GM19395 (cell line): Measurements from ENCODE around the gene SBF2.

Experiments used
- ATAC-seq: cut with Tn5 transposase; IDR thresholded peaks from one replicate; pipeline ENCODE4 v1.9.1; 2021; ENCODE audit warnings: mild to moderate bottlenecking, moderate library complexity; ENCODE audit not compliant: unreplicated experiment

The SBF2 gene

DNA sequence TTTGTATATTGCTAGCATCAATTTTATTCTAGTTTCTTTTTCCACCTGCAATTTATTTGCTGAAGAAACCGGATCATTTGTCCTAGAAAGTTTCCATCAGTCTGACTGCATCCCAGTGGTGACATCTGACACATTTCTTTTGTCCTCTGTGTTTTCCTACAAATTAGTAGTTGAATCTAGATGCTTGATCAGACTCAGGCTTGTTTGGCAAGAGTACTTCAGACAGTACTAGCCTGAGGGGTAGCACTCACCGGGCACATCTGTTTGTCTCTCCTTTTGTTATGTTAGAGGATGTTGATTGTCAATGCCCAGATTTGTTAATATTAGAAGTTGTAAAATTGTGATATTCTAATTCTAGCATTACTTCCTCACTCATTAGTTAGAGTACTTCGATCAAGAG lies 425.4 kb downstream of the SBF2 start:
- ATAC-seq: no peak

DNA sequence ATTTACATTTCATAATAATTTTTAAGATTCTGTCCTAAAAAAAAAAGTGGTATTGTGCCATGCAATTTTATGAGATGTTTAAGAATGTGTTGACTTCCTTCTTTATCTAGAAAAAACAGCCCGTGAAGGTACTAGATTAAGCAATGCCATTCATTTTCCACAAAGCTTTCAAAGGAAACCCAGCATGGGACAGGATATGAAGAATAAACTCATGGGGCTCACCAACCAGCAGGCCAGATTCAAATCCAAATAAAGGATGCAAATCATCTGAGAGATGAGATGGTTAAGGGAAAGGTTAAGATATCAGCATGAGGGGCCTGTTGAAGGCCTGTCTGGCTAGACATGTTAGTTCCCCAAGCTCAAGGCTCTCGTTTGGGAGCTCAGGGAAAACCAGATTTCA lies 431.0 kb downstream of the SBF2 start:
- no peak for ATAC-seq

DNA sequence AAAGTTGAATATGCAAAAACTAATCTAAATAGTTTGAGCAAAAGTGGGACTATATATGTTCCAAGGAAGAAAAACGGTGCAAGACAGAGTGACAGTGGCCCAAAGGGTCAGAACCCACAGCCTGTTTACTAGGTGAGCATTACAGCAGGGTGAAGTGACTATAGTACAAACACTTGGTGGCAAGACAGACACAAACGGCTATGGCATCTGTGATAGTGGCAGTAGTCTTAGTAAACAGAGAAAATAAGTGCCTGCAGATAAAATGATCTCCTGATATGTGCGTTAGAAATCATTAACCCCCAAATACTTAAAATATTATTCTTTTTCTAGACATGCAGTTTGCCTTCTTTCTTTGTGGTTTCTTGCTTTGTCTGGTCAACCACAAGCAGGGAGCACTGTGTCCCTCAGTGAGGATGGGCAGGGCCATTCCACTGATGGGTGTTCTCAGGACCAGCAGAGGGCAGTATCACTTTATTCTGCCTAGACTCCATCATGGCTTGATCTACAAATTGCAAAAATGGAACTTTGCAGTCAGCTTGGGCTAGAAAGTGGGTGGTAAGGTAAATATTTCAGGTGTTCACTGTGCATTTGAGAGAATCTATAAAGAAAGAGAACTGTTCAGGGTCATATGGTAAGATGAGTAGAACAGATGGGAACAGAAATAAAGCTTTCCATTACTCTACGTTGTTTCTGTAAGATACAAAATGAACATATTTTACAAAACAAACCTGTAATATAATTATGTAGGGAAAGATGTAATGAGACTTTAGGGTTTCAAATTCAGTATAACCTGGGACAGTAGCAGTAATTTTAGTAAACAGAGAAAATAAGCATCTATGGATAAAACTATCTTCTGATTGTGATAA lies 431.9 kb downstream of the SBF2 start:
- peak; percentile 96 for ATAC-seq

DNA sequence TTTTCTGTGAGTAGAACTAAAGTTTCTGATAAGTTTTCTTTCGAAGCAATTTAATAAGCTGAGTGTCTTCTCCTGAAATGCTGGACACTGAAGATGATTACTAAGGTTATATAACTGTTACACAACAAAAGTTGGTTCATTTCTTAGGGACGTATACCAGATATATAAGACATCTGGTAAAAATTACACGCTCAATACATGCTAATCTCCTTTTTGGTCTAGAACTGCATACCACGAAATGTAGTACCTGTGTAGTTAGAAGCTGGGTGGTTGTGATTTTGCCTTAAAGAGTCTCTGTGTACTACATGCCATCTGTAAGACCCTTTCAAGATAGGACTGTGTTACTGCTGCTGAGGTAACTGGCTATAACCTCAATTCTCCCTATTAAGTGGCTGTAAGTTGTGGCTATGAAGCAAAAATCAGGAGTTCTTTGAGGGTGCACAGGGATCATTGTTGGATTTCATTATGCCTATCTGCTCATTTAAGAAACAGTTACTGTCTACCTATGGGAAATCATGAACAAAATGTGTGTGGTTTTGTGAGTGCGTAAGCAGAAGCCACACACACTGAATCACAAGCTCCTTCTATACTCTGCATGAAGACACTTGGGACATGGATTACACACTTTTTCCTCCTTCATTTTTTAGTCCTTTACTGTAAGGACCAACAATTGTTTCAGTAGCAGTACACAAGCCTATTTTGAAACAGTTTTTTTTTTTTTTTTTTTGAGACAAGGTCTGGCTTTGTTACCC lies 434.3 kb downstream of the SBF2 start:
- ATAC-seq: no peak

DNA sequence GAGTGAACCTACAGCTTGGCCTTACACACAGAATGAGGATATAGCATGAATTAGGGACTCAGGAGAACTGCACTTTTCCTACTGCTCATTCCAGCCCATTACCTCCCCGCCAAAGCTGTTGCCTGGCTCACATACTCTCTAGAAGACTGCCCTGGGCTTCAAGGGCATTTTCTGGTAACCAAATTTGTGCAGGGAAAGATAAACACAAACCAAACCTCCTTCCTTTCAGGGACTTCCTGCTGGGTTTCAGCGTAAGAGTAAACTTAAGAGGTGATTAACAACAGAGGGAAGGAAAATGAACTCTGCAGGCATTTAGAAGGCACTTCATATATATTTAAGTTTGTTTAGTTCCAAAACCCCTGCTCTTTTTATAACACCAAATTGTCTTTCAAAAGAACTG lies 435.2 kb downstream of the SBF2 start:
- ATAC-seq: no peak

DNA sequence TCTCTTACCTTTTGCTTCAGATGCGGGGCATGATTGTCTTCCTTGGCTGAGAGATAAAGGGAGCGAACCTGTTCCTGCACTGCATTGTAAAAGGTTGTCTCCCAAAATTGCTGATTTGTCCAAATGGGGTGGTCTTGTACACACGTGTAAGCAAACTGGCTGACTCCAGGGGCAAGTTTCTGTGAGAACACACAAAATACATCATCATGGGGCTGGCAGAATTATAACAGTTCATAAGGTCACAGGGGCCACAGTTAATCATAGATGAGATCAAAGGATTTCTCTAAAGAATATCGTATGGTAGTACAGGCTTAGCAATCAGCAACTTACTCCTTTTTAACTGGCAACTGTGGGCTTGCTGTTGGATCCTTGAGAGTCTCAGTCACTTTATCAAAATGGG lies 435.8 kb downstream of the SBF2 start:
- no peak for ATAC-seq

DNA sequence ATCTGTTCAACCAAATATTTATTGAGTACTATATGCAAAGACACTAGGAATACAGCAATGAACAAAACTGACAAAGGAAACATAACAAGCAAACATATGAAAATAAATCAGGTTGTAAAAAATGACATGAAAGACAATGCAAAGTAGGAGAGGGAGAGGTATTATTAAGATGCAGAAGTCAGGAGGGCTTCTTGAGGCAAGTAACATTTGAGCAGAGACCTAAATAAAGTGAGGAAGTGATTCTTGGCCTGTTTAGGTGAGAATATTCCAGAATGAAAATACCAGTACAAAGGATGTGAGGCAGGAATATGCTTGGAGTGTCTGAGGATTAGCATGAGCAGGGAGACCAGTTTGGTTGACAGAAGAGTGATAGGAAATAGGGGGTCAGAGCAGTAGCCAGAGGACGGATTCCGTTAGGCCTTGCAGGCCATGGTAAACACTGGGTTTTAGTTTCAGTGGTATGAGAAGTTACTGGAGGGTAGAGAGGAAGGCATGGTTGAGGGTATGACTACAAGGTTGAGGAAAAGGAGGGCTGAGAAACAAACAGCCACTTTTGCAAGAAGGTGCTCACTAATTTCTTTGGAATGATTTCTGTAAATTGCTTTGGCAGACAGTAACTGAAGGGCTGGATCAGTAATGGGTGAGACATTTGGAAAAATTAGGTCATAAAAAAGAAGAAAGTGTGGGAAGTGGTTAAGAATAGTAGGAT lies 438.3 kb downstream of the SBF2 start:
- ATAC-seq: no peak

DNA sequence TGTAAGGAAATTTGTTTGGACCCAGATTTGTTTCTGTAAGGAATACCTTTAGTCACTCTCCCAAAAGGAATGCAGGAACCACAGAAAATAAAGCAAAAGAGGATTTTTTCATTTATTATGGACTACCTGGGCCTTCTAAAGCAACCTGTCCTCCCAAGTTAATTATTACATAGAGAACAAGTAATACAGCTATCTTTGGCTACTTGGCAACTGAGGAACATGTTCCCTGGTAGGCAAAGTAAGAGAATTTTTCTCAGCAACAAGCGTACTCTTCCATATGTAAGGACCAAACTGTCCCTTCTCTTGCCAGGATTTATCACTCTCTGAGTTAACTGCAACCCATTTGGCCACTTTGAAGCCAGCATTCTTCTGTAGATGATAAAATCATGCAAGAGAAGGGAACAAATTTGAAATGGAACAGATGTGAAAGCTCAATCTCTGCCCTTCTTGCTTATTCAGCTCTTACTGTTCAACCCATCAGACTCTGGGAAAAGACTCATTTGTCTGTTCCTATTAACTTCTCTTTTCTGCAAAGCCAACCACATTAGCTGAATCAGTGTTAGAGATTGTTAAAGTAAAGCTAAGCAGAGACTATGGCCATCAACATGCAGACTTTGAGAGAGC lies 440.0 kb downstream of the SBF2 start:
- ATAC-seq: no peak

DNA sequence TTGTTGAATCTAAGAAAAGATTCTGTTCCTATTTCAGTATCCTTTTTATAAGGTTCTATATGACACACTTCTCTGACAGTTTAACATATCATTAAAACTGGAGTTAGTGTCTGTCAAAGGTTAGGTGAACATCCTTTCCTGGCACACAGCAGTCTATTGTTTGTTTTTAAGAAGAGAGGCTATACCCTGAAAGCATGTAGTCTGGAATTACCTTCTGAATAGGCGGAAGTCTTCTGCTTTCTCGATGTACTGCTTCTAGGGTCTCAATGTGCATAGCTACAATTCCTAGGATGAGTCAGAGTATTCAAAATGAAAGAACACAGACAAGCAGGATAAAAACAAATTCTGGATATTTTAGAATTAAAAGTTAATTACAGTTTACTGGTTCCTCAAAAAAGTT lies 441.6 kb downstream of the SBF2 start:
- ATAC-seq: no peak

DNA sequence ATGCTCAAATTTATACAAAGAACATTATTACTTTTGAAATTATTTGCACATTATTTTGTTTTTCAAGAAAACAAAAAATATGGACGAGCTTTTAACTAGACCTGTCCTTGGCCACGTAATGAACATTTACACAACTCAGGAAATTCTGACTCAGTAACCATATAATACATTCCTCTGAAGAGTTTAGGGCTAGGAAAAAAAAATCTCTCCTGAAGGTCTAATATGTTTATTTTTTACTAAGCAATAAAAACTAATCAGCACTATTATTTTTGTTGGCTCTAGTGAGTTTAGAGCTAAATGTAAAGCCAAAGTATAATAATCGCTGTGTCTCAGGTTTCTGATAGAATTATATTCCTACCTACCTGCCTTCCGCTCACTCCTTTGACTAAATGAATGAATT lies 442.7 kb downstream of the SBF2 start:
- no peak for ATAC-seq

DNA sequence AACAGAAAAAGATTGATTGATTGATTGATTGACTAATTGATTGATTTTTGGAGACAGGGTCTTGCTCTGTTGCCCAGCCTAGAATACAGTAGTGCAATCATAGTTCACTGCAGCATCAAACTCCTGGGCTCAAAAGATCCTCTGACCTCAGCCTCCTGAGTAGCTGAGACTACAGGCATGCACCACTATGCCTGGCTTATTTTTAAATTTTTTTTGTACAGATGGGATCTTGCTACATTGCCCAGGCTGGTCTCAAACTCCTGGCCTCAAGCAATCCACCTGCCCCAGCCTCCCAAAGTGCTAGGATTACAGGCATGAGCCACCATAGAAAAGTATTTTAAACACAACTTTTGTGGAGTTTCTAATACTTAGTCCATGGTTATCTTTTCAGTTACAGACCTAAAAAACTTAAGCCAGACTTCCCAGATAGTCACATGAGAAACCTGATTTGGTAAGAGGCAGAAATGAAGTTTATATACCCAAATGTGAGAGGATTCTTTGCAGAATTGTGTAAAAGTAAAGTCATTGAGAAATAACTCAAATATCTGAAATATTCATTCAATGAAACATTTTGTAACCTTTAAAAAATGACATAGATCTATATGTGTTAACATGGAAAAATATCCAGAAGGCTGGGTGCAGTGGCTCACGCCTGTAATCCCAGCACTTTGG lies 443.7 kb downstream of the SBF2 start:
- ATAC-seq: no peak

DNA sequence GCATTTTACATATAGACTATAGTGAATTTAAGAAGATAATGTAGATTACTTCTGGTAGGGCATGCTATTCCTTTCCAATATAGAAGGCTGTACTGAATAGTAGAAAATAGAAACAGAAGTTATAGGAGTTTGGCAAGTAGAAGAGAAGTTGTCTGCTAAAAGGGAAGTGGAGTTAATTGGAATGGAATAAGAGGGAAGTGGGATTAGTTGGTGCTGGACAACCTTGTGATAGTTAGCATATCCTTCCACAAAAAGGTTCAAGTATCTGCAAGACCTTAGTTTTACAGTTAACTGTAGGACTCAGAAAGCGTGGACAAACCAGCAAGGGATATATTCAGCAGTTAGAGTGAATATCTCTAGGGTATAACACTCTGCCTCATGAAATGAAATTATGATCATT lies 444.6 kb downstream of the SBF2 start:
- ATAC-seq: no peak

DNA sequence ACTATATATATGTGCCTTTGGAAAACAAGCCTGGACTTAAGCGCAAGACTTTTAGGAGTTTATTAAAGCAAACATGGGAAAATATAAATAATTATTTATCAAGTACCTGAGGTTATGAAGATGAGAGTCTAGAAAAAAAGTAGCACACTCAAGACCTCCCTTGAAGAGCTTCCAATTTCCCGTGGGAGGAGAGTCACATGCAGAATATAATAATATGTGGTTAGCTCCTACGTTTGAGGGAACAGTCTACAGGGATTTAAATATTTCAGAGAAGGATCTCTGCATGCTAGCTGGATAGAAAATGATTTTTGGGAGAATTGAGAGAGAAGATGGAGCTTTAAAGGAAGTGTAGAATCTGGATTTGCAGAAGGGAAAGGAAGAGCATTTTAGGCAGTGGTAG lies 446.4 kb downstream of the SBF2 start:
- ATAC-seq: no peak

DNA sequence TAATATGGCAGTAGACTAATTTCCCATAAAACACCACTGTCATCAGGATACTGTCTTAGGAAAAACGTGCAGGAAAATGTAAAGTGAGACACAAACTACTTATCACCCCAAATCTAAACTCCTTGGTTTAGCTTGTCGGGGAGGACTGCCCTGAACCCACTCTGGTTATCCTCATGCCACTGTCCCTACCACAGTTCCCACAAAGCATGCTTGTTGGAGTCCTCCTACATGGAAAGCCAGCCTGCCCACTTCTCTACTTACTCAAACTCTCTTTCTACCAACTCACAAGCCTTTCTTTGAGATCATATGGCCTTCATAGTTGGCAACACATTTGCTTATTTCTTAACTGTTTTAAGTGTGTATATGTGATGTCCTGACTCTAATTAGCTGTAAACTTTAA lies 451.1 kb downstream of the SBF2 start:
- ATAC-seq: no peak

DNA sequence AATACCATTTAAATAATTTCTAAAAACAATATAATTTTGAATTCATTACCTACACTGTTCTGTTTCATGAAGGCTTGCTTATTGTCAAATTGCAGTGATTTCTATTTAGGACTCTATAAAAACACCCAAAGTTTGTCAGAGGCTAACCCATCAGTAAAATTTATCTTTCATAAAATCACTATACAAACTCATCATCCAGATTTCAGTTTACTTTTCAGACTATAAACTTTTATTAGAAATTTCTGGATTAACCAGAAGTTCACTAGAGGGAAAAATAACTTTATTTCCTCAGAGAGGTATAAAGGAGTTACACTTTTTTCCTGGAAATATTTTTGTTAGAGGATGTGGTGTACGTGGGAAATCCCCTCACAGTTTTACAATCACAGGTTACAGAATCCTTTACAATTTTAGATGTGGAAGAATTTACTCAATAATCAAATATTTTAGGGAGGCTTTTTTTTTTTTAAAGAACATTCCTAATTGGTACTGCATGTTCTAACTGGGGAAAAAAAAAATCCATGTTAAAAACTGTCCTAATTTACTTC lies 453.5 kb downstream of the SBF2 start:
- ATAC-seq: no peak

DNA sequence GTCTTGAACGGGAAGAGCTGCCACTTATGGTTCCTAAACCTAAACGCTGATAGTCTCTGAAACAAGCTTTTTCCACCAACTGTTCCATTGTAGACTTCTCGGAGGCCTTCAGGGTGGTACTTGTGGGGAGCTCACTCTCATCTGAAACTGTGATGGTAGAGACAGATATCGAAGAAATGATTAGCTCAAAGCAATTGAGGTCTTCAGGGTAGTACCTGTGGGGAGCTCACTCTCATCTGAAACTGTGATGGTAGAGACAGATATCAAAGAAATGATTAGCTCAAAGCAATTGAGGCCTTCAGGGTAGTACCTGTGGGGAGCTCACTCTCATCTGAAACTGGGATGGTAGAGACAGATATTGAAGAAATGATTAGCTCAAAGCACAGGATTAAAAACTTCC lies 454.5 kb downstream of the SBF2 start:
- ATAC-seq: peak; percentile 51

DNA sequence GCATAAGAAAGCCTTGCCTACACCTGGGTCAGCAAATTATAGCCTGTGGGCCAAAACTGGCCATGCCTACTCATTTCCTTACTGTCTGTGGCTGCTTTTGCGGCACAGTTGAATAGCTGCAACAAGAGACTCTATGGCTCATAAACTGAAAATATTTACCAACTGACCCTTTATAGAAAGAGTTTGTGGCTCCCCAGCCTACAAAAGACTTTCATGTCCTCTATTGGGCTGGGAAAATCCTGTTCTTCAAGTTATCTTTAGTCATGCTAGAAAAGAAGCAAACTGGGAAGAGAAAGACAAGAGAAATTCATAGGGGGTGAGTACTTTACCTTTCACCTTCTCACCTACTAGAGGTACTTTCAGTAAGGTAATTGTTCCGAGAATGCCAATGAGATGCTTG lies 455.1 kb downstream of the SBF2 start:
- peak; percentile 77 for ATAC-seq

DNA sequence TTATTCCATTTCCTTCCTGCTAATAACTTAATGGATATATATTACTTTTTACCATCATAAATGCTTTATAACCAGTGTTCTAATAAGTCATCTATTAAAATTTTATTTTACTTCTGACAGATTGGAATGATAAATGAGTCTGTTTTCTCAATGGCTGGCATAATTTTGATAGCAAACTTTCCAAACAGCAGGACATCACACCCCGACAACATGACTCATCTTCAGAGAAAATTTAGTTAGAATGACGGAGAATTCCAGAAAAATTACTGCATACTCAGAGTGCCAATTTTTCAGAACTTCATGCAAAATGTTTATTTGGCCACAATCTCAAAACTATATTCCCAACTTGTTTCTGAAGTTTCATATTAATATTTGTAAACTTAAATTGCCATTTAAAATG lies 455.8 kb downstream of the SBF2 start:
- no peak for ATAC-seq

DNA sequence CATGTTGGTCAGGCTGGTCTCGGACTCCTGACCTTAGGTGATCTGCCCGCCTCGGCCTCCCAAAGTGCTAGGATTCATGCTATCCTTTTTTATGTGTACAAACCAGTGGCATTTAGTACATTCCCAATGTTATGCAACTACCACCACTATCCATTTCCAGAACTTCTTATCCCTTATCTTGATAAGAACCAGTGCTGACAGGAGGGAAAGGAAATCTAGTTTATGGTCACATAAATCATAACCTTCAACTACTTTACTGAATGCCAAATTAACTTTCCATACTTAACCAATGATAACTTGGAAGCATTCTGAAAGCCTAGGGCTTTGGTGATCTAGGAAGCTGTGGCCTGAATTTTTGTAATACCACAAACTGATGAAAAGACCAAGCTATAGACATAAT lies 459.7 kb downstream of the SBF2 start:
- no peak for ATAC-seq

DNA sequence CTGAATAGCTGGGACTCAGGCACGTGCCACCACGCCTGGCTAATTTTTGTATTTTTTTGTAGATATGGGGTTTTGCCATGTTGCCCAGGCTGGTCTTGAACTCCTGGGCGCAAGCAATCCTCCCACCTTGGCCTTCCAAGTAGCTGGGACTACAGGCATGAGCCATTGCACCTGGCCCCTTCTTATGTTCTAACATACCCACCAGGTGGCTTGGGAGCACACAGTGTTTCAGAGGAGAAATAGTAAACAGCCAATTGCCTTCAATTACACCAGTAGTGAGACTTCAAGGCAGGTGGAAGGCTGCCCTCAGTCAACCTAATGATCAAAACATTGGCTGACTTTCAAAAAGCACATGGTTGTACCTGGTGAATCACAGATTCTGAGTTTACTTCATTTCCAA lies 462.9 kb downstream of the SBF2 start:
- ATAC-seq: no peak

DNA sequence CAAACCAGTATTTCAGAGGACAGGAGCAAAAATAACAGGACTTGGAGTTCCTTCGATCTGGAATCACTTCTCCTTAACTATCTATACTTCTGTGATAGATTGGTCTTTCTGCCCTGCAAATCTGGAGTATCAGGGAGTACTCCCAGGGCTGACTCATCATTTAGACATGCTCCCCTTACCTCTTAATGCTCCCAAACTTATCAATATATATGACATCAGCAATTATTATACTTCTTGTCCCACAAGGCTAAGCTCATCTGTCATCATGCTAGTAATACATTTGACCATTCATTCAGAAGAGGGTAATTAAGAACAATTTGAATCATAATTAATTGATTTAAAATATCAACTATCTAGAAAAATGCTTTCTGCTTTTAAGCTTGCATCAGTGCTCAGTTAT lies 466.3 kb downstream of the SBF2 start:
- ATAC-seq: no peak
